Amygdala (tissue), 56 donors: ENCODE data around the gene LIN7C.
"Not testable (repeated sequence)": the region's sequence is repeated elsewhere in the genome, so short reads cannot be mapped to it uniquely, and the experiment has no call there.

Experiments
- DNase-seq, 56 donors: peaks; one replicate each; lab custom pipeline; 2025; lab: John Stamatoyannopoulos, UW

Gene LIN7C, protein sequence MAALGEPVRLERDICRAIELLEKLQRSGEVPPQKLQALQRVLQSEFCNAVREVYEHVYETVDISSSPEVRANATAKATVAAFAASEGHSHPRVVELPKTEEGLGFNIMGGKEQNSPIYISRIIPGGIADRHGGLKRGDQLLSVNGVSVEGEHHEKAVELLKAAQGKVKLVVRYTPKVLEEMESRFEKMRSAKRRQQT

DNA sequence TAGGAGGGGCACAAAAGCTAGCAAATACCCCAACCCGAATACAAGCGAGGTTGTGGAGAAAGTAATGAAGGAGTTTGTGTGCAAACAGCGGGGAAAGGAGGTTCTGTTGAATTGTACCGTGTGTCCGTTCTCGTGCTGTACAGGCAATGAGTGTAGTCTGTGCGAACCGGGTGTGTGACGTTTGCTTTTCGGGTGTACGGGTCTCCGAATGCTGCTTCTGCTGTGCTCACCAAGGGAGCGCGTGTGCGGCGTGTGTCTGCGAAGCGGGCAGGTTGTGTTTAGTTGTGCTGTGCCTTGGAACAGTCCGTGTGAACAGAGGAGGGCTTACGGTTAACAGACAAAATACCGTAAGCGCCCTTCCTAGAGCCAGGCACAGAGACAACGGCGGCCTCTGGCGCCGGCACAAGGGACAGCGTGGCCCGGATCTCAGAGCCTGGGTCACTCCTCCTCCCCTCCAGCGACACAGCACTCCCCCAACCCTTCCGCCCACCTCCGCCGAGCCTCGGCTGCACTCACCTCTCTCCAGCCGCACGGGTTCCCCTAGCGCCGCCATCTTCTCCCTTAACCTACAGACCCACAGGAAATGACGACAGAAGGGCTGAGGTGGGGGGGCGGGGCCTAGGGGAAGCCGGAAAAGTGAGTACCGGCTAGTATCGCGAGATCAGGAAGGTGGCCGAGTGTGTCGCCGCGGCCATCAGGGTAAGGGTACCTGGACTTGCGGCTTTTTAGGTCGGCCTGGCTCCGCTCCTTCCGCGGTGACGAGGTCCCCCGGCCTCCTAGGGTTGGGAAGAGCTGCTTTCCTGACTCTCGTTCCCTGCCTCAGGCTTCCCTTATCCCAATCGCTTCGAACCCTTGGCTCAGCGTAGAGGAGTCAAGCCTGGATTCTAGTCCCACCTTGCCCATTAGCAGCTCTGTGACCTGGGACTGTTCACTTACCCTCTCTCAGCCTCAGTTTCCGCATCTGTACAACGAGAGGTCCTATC, at the start of gene LIN7C:
TSS of gene LIN7C (minus strand) at position 570 of the 983 bp plus-strand sequence. CDS start at position 553, 17 bp downstream.
- DNase-seq, result peak; percentile 31 to 96 (median 90)

DNA sequence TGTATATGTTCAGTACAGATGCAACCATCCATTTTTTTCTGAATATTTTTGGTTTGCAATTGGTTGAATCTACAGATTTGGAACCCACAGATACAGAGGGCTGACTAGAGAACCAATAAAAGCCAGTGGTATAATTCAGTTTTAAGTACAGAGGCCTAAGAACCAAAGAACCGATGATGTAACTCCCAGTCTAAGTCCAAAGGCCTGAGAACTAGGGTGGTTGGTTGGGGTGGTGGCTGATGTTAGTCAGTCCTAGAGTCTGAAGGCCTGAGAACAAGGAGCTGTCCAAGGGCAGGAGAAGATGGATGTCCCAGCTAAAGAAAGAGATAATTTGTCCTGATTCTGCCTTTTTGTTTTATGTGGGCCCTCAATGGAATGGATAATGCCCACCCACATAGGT, 48.7 kb upstream of the LIN7C start:
- DNase-seq, result no peak

DNA sequence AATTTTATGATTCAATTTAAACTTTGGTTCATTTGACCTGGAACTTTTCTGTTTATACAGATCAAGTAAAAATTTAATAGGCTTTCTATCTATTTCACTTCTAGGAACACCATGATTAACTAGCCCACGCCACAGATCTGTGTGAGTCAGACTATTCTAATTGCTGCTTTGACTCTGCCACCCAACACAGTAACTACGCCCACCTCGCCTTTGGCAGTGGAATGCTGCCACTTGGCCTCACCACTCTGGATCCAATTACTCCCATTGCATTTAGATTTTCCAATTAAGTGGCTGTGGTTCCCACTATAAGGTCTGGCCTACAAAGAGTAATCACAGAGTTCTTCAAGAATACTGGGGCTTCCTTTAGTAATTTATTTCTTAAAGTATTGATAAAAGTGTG, 46.6 kb upstream of the LIN7C start:
- peak in 33 of 56 donors; percentile 1 to 49 (median 15) for DNase-seq

DNA sequence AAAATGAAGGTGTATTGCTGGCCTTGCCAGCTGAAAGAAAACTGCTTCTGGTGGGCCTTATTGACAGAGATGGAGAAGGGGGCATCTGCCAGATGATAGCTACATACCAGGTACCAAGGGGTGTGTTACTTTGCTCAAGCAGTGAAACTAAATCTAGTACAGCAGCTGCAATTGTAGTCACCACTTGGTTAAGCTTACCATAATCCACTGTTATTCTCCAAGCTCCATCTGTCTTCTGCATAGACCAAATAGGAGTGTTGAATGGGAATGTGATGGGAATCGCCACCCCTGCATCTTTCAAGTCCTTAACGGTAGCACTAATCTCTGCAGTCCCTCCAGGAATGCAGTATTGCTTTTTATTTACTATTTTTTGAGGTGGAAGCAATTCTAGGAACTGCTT, 45.8 kb upstream of the LIN7C start:
- DNase-seq, result no peak

DNA sequence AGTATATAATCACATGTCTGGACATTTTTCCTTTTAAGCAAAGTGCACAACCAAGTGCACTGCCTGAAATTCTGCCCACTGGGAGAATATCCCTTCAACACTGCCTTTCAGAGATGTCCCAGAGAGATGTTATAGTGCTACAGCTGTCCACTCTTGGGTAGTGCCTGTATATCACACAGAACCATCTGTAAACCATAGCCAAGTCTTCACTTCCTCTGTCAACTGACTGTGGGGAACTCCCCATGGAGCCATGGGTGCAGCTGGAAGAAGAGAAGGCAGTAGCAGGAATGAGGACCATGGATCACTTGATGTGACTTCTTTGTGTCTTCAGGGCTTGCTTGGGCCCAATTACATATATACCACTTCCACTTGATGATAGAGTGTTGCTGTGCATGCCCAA, 44.6 kb upstream of the LIN7C start:
- DNase-seq, result no peak

DNA sequence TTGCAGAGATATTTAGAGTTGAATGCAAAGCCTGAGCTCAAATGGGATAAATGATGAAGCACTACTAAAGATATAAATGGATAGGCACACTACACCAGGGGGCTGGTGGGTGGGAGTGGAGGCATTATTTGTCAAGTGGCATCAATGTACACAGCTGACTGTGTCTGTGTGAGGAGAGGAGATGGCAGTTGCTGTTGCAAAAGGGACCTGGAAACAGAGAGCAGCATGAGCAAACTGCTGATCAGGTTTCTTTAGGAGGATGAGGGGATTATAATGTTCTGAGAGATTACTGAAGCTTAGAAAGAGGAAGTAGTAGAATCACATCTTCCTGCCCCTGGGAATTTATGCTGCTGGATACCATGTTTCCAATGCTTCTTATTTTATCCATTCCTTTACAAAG, 39.4 kb upstream of the LIN7C start:
- no peak for DNase-seq

DNA sequence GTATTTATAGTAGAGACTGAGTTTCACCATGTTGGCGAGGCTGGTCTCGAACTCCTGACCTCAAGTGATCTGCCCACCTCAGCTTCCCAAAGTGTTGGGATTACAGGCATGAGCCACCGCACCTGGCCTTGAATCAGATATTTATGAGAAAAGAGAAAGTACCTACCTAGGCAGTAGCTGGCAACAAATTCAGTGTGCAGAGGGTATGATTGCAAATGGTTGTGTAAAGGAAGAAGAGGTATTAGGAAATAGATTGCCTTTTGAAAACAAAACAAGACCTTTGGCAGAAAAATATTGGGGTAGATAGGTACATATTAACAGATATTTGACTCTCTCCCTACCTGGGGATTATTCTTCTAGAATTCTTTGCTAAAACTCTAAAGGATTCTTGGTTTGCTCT, 38.5 kb upstream of the LIN7C start:
- DNase-seq, result no peak

DNA sequence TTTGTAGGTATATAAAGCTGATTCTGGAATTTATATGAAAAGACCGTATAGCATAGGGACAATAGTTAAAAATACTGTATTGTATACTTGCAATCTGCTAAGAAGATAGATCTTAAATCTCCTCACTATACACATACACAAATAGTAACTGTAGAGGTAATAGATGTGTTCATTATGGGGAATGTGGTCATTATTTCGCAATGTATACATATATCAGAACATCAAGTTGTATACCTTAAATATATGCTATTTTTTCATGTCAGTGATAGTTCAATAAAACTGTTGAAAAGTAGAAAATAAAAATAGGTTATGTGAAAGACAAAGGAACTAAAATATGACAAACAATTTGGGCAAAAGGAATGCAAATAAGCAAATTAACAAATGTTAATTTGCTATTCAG, 35.2 kb upstream of the LIN7C start:
- no peak for DNase-seq

DNA sequence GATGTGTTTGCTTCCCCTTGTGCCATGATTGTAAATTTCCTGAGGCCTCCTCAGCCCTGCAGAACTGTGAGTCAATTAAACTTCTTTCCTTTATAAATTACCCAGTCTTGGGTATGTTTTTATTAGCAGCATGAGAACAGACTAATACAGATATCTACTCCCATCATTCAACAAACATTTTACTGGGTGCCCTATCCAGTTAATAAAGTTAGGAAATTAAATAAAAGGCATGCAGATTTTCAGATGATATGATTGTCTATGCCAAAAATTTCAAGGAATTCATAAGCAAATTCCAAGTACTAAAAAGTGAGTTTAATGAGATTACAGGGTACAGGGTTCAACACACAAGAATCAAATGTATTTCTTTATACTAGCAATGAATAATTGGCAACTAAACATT, 33.5 kb upstream of the LIN7C start:
- DNase-seq, result no peak

DNA sequence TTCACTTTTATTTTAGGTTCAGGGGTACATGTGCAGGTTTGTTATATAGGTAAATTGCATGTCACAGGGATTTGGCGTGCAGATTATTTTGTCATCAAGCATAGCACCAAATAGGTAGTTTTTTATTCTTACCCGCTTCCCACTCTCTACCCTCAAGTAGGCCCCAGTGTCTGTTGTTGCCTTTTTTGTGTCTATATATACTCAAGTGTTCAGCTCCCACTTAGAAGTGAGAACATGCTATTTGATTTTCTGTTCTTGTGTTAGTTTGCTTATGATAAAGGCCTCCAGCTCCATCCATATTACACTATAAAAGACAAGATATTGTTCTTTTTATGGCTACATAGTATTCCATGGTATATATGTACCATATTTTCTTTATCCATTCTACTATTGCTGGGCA, 28.5 kb upstream of the LIN7C start:
- no peak for DNase-seq

DNA sequence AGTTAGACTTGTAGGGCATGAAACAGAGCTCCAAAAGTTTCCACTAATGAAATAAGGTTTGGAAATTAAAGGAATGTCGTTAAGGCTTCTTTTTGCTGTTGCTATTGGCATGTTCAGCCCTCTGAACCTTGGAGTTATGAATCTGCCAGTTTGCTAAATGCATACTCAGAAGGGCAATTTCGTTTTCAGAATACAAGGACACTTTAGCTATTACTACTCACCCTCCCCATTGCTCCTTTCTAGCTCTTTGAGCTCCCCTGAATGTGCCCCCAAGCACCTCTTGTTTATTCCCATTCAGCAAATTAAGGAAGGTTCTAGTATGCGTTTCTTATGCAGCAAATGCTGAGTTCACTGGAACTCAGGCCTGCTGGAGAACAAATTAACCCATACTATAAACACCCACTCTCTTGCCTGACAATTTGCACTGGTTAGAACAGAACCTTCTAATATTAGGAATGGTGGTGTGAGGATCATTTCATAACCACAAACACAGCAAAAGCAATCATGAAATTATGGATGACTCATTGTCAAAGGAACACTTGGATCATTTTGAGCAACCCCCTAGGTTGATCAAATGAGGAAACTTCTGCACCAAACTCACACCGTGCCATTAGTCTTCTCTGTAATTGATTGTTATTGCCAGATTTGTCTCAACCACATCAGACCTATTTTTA, 26.2 kb upstream of the LIN7C start:
- peak in 1 of 56 donors; percentile 1 for DNase-seq

DNA sequence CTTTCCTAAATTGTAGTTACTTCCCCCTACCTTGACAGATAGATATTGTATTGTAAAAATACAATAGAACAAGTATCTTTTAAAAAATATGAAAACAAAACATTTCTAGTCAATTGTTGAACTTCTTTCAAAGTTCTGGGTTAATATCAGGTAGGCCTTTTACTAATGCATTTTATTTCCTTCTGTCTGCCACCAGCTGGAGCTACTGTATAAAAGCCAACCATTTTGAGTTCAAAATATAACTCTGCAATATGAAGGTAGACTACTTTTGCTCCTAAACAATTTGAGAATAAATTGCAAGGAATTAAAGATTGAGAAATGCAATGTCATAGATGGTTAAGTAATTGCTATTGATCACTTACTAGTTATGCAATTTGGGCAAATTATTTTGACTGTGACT, 22.1 kb upstream of the LIN7C start:
- DNase-seq, result no peak

DNA sequence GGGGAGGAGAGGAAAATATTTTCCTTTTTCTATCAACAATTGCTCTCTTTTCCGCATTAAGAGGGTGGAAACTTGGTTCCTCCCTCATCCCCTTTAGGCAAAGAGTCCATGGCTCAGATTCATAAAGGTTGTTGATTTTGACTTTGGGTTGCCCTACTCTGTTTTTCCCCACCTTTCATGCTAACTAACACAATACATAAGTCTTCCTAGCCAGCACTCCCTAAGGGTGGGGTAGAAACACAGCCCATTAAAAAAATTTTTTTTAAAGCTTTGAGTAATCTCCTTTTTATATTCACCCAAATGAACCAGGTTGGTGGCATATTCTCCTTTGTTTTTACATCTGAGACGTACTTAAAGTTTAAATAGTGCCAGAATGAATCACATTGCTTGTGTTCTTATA, 20.0 kb upstream of the LIN7C start:
- no peak for DNase-seq

DNA sequence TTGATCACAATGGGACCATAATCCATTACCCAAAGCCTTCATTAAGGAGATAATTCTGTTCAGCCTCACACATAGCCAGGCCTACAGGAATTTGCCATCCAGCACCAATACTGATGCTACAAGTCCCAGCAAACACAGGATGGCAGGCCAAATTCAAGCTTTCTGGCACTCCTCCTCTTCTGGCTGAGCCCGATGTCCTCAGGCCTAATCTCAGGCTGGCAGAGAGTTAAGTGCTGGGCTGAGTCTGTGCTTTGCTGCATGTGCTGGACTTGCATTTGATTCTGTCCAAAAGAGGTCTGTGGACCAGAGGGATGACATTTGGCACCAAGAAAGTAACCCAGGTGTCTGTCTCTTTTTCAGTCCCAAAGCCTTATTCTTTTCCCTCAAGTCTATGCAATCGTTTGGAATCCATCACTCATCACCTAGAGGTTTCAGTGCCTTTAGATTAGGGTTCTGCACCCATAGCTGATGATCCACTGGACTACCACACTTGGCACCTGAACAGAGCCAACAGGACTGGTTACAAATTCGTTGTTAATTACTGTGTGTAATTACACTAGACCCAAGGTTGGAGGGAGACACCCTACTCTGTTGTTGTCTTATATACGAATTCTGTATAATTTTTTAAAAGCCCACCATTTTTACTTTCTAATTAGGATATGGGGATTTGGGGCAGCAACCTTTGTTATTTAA, 19.4 kb upstream of the LIN7C start:
- no peak for DNase-seq

DNA sequence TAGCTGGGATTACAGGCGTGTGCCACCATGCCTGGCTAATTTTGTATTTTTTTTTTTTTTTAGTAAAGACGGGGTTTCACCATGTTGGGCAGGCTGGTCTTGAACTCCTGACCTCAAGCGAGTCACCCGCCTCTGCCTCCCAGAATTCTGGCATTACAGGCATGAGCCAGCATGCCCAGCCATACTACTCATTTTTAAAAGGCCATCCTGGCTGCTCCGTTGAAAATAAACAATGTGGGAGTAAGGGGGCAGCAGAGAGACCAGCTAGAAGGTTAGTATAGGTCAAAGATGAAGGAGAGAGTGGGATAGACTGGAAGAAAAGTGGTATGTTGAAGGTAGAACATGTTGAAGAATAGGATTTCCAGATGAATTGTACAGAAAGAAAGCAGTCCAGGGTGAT, 17.6 kb upstream of the LIN7C start:
- DNase-seq, result no peak

DNA sequence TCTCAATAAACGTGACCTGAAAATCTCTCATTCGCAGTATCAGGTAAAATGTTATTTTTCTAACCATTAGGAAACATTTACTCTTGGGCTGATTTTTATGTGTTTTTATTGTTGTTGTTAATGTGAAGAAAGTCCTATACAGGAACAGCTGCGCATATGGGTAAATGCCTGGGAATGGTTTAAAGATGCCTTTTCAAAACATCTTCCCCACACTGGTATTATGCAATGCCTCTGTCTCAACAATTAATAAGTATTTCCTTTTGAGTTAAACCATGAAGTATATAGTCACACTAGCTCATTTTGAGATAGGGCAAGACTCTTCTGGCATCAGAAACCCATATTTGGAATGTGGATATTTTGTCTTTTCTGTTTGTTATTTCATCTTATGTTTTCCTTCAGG, 13.7 kb upstream of the LIN7C start:
- DNase-seq, result no peak

DNA sequence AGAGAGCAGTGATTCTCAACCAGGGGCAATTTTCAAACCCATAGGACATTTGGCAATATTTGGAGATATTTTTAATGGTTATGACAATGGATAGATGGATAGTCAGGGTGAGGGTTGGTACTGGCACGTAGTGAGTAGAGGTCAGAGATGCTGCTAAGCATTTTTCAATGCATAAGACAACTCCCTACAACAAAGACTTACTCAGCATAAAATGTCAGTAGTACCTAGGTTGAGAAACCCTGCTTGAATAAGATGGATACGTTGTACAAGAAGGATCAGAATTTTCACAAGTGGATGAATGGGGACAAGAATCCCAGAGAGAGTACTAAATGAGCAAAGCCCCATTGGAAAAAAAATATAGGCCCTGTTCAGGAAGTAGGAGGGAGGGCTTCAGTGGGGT, 11.9 kb upstream of the LIN7C start:
- DNase-seq, result no peak

DNA sequence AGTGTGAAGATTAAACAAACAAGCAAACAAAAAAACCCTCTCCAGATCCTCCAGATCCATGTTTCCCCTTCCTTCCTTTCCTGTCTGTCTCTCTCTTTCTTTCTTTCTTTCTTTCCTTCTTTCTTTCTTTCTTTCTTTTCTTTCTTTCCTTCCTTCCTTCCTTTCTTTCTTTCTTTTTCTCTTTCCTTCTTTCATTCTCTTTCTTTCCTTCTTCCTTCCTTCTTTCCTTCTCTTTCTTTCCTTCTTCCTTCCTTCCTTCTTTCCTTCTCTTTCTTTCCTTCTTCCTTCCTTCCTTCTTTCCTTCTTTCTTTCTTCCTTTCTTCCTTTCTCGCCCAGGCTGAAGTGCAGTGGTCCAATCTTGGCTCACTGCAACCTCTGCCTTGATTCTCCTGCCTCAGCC, 10.9 kb upstream of the LIN7C start:
- DNase-seq, result not testable (repeated sequence)

DNA sequence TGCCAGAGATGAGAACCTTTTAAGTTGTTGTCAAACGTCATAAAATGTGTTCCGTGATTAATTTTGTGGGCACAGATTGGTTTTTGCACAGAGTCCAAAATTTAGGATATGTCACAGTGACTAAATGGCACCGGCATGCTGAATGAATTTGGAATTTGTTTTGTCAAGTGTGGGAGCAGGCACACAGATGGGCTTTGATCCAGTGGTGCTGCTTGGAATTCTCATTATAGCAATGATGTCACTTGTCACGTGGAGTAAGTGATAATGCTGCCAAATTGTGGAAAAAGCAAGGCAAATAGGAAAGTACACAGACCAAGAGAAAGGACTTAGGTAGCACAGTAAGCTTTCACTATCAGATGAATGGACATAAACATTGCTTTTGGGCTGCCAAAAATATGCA, 8.0 kb upstream of the LIN7C start:
- DNase-seq, result peak in 1 of 56 donors; percentile 8

DNA sequence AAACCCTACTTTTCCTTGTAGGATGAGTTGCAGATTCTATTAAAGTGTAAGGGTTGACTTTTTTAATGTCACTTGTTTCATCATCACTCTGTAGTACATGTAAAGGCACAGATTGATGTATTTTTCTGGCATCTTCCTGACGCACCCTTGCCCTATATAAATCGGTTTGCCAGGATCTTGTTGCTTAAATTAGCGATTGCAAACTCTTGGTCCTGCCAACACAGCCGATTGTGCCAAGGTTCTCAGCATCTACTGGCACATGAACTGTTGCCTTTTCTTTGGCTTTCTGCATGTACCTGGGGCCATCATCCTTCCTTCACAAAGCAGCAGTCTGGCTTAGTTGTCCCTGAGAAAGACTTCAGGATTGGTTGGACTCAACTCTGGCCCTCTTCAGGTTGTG, 7.5 kb upstream of the LIN7C start:
- DNase-seq, result no peak

DNA sequence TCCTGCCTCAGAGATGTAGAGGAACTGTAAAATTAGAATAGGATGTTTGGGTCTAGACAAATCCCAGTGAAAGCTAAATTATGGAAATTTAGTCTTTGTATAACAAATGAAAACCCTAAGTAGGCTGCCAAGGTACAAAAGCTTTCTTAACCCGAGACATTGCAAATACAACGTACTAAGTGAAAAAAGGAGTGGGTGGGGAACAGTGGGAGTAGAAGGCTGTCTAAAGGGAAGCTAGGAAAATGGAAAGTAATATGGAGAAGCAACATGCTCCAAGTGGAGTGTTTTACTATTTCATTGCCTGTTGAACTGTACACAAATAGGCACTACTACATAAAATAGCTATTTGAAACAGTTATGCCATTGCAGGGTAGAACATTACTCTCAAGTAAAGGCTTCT, 6.8 kb upstream of the LIN7C start:
- no peak for DNase-seq
